DND-41 (cell line): ENCODE measurements around the gene CKMT1B.

Source experiments
- CTCF ChIP-seq: IDR thresholded peaks from 2 replicates; pipeline ENCODE4 v1.5.1; 2012; ENCODE audit warnings: borderline replicate concordance, low read length, moderate library complexity, mild to moderate bottlenecking; ENCODE audit not compliant: poor library complexity, severe bottlenecking; ENCODE audit errors: extremely low read depth
- EZH2 ChIP-seq: IDR thresholded peaks from 3 replicates; pipeline ENCODE4 v1.6.1; 2012; ENCODE audit warnings: borderline replicate concordance, low read depth, mild to moderate bottlenecking, moderate library complexity, low read length, inconsistent platforms; ENCODE audit not compliant: severe bottlenecking

GRCh38 chr15:43625106-43625505 is 31.3 kb downstream of the CKMT1B start:
- TF ChIP-seq EZH2 (no peak), CTCF (no peak)
